Retinal pigment epithelial cell (primary cell): ENCODE measurements around the gene MRAP.

Experiments
- DNase-seq: peaks from one replicate; pipeline ENCODE4 v3.0.0-alpha.2; 2010; ENCODE audit warnings: low read depth
- H3K4me3 ChIP-seq: 2 replicates; pipeline ENCODE4 v1.5.1; 2011; ENCODE audit warnings: mild to moderate bottlenecking, low read length, control low read depth, moderate library complexity
- CTCF ChIP-seq: conservative IDR thresholded peaks from 2 replicates; pipeline ENCODE4 v1.5.1; 2011; ENCODE audit warnings: low read depth, low read length, control low read depth, inconsistent platforms

The MRAP gene

GRCh38 chr21:32298658-32299081, at the start of gene MRAP:
Gene MRAP, plus strand, starts transcription at chr21:32298855. Its CDS starts 117 bp downstream, at chr21:32298972.
- DNase-seq: no peak
- TF ChIP-seq CTCF: no peak
- no peak within 1 kb of the TSS for H3K4me3 ChIP-seq

- DNase-seq: no peak
- no peak overlapping the region for H3K4me3 ChIP-seq
- TF ChIP-seq CTCF: no peak
Observed at GRCh38 chr21:32249511-32250280, 49.0 kb upstream of the MRAP start.

GRCh38 chr21:32252136-32252535, 46.5 kb upstream of the MRAP start:
- no peak for TF ChIP-seq CTCF
- no peak overlapping the region for H3K4me3 ChIP-seq
- no peak for DNase-seq

- TF ChIP-seq CTCF: no peak
- no peak overlapping the region for H3K4me3 ChIP-seq
- no peak for DNase-seq
Observed at GRCh38 chr21:32253215-32253641, 45.4 kb upstream of the MRAP start.

- H3K4me3 ChIP-seq: no peak overlapping the region
- no peak for TF ChIP-seq CTCF
- DNase-seq: no peak
Observed at GRCh38 chr21:32256251-32256650, 42.4 kb upstream of the MRAP start.

- no peak overlapping the region for H3K4me3 ChIP-seq
- TF ChIP-seq CTCF: no peak
- DNase-seq: peak; percentile 69
Observed at GRCh38 chr21:32256873-32257620, 41.6 kb upstream of the MRAP start.
